ENCODE measurements around the gene GMEB2.

DNA sequence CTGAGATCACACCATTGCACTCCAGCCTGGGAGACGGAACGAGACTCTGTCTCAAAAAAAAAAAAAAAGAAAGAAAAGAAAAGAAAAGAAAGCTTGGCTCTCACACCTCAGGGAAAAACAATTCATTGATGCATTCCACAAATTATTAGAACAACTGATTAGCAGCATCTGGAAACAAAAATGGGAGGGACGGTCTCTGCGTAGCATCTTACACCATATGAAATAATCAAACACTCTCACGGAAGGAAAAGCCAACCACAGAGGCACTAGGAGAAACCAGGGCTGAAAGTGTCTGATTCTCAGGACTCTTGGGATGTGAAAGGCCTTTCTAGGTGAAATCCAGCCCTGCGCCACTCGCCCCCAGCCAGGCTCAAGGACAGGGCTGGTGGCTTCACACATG, 50.6 kb downstream of the GMEB2 start:
- TF ChIP-seq POLR2A (IDR thresholded peaks at IDR 0.05) (no peak), CTCF (IDR thresholded peaks at IDR 0.05) (no peak)
